SHP77 (cell line): ENCODE measurements around the gene SPEM3.
A peak's percentile ranks its signal among the peaks of the same experiment; 100 is the strongest.

Source experiments
- DNase-seq, 2 experiments: peaks; one replicate each; lab custom pipeline; 2025; lab: John Stamatoyannopoulos, UW

SPEM3 gene

GRCh38 chr17:7403977-7404736 lies 24.5 kb upstream of the SPEM3 start, which contains the start of gene TMEM256:
Gene TMEM256 (minus strand): TSS chr17:7404097. CDS start chr17:7404084, 13 bp downstream.
- DNase-seq, result peak; percentile 100

GRCh38 chr17:7404737-7405349 lies 23.8 kb upstream of the SPEM3 start:
- DNase-seq, result no peak

GRCh38 chr17:7405350-7406234 lies 23.1 kb upstream of the SPEM3 start:
- no peak for DNase-seq

GRCh38 chr17:7406235-7406825 lies 22.3 kb upstream of the SPEM3 start:
- no peak for DNase-seq

- no peak for DNase-seq
Measured at GRCh38 chr17:7407082-7407481, 21.6 kb upstream of the SPEM3 start.

- DNase-seq, result no peak
Measured at GRCh38 chr17:7407485-7408251, 21.0 kb upstream of the SPEM3 start, which contains the start of gene NLGN2. Gene NLGN2 (plus strand): TSS chr17:7407845. CDS start chr17:7408256, 411 bp downstream.

- DNase-seq, result no peak
Measured at GRCh38 chr17:7408252-7408727, 20.4 kb upstream of the SPEM3 start.

- DNase-seq, result no peak
Measured at GRCh38 chr17:7408863-7409262, 19.8 kb upstream of the SPEM3 start.

GRCh38 chr17:7409716-7410115 lies 18.9 kb upstream of the SPEM3 start:
- DNase-seq, result no peak

- no peak for DNase-seq
Measured at GRCh38 chr17:7410634-7411426, 17.8 kb upstream of the SPEM3 start.

GRCh38 chr17:7411427-7411750 lies 17.3 kb upstream of the SPEM3 start:
- no peak for DNase-seq

- no peak for DNase-seq
Measured at GRCh38 chr17:7413346-7413985, 15.2 kb upstream of the SPEM3 start.

- DNase-seq, result no peak
Measured at GRCh38 chr17:7414837-7415236, 13.8 kb upstream of the SPEM3 start.

- no peak for DNase-seq
Measured at GRCh38 chr17:7415784-7416183, 12.9 kb upstream of the SPEM3 start.

- no peak for DNase-seq
Measured at GRCh38 chr17:7416323-7416722, 12.3 kb upstream of the SPEM3 start.

- no peak for DNase-seq
Measured at GRCh38 chr17:7417056-7417655, 11.5 kb upstream of the SPEM3 start.

- no peak for DNase-seq
Measured at GRCh38 chr17:7418472-7419152, 10.0 kb upstream of the SPEM3 start.

GRCh38 chr17:7419819-7420610 lies 8.6 kb upstream of the SPEM3 start, which contains the start of gene SPEM1:
Gene SPEM1 (plus strand): TSS chr17:7420324. CDS start chr17:7420385, 61 bp downstream.
- DNase-seq, result no peak
